Left lobe of liver (tissue), 2 donors: ENCODE measurements around the gene ZNF846. TPM values are rescaled to one million over a fixed set of nuclear protein-coding genes. Genes with fewer than 3 reads are reported as not detected.
"Not testable (repeated sequence)": the region's sequence is repeated elsewhere in the genome, so short reads cannot be mapped to it uniquely, and the experiment has no call there.

ENCODE experiments used
- ATAC-seq: fragments of 200-7000 bp; cut with Tn5 transposase; one replicate; pipeline ENCODE4 v1.9.1; 2020; ENCODE audit warnings: mild to moderate bottlenecking, moderate library complexity
- DNase-seq: peaks from one replicate; pipeline ENCODE4 v3.0.0-alpha.2; 2020; ENCODE audit warnings: low spot score
- total RNA-seq: library from RNA; stranded (reverse); gene quantifications from one replicate; pipeline ENCODE4 v1.2.1, GENCODE V29; 2021
- donor health status: DM: no; HTN: no; CAD: no; lungs with moderate emphysema.
- donor health status: DM: no; HTN: yes; CAD: no.

The ZNF846 gene
- total RNA-seq, result 6.3 TPM

- peak; percentile 95 for DNase-seq
- peak; percentile 99 for ATAC-seq
Observed at GRCh38 chr19:9768175-9769112, at the start of gene ZNF846. TSS of gene ZNF846 (minus strand) at chr19:9768738. CDS start at chr19:9764950, 3,788 bp downstream.

GRCh38 chr19:9818175-9818733 lies 49.7 kb upstream of the ZNF846 start:
- DNase-seq (no peak), ATAC-seq (no peak)

GRCh38 chr19:9811139-9811538 lies 42.6 kb upstream of the ZNF846 start:
- no peak for ATAC-seq
- DNase-seq, result no peak

- ATAC-seq (no peak), DNase-seq (no peak)
Observed at GRCh38 chr19:9808855-9809824, 40.6 kb upstream of the ZNF846 start.

GRCh38 chr19:9806803-9807202 lies 38.3 kb upstream of the ZNF846 start:
- no peak for DNase-seq
- ATAC-seq, result no peak

GRCh38 chr19:9801976-9802375 lies 33.4 kb upstream of the ZNF846 start:
- DNase-seq (no peak), ATAC-seq (no peak)

GRCh38 chr19:9799162-9799561 lies 30.6 kb upstream of the ZNF846 start:
- DNase-seq (no peak), ATAC-seq (no peak)

GRCh38 chr19:9797871-9798270 lies 29.3 kb upstream of the ZNF846 start:
- ATAC-seq (no peak), DNase-seq (no peak)

- peak; percentile 81 for DNase-seq
- ATAC-seq, result peak; percentile 56
Observed at GRCh38 chr19:9796113-9796773, 27.7 kb upstream of the ZNF846 start.

GRCh38 chr19:9793071-9793591 lies 24.6 kb upstream of the ZNF846 start:
- ATAC-seq (peak; percentile 0), DNase-seq (no peak)

GRCh38 chr19:9792206-9793070 lies 23.9 kb upstream of the ZNF846 start:
- DNase-seq, result peak; percentile 89
- ATAC-seq, result peak; percentile 81

GRCh38 chr19:9791552-9792205 lies 23.1 kb upstream of the ZNF846 start:
- ATAC-seq (peak; percentile 77), DNase-seq (peak; percentile 92)

GRCh38 chr19:9791073-9791367 lies 22.5 kb upstream of the ZNF846 start:
- ATAC-seq, DNase-seq: not testable (repeated sequence)

GRCh38 chr19:9789579-9789978 lies 21.0 kb upstream of the ZNF846 start:
- not testable (repeated sequence) for DNase-seq, ATAC-seq

GRCh38 chr19:9789066-9789465 lies 20.5 kb upstream of the ZNF846 start:
- DNase-seq, result no peak
- ATAC-seq, result no peak

GRCh38 chr19:9788604-9789003 lies 20.1 kb upstream of the ZNF846 start:
- ATAC-seq, DNase-seq: not testable (repeated sequence)

- no peak for DNase-seq
- no peak for ATAC-seq
Observed at GRCh38 chr19:9786819-9787218, 18.3 kb upstream of the ZNF846 start.

- no peak for ATAC-seq
- no peak for DNase-seq
Observed at GRCh38 chr19:9786342-9786741, 17.8 kb upstream of the ZNF846 start.
